Transverse colon (tissue), 4 donors: ENCODE measurements around the gene ZCCHC3.
"Not testable (repeated sequence)": the region's sequence is repeated elsewhere in the genome, so short reads cannot be mapped to it uniquely, and the experiment has no call there.

Source experiments
- POLR2A ChIP-seq: fragments of 450-650 bp; IDR thresholded peaks from one replicate; pipeline ENCODE4 v1.6.1; 2016; ENCODE audit warnings: antibody characterized with exemption, mild to moderate bottlenecking, moderate library complexity
- POLR2AphosphoS5 ChIP-seq, 3 donors: sonication (generic); formaldehyde crosslinking; IDR thresholded peaks; one replicate each; pipeline ENCODE4 v1.6.1; 2016; ENCODE audit warnings: antibody characterized with exemption in 3 of 3
- TF ChIP-seq, protein P1 (sequence below), 5 experiments: fragments of 200-600 bp in 3 of 5; fragments of 450-650 bp in 2 of 5; sonication (generic) in 3 of 5; IDR thresholded peaks; 1 replicate in 2 of 5; 2 replicates in 3 of 5; pipeline ENCODE4 v1.5.1; 2016 to 2017; ENCODE audit warnings: antibody characterized with exemption in 5 of 5, inconsistent platforms in 3 of 5, mild to moderate bottlenecking in 2 of 5, moderate library complexity in 1 of 5

DNA sequence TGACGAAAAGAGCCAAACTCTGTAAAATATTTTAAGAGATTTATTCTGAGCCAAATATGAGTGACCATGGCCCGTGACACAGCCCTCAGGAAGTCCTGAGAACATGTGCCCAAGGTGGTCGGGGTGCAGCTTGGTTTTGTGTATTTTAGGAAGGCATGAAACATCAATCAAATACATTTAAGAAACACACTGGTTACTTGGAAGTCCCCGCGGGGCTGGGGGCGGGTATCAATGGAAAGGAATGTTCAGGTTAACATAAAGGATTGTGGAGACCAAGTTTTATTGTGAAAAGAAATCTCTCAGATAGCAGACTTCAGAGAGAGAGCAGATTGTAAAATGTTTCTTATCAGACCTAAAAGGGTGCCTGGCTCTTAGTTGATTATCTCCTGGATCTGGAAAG, 43.9 kb upstream of the ZCCHC3 start:
- not testable (repeated sequence) for TF ChIP-seq POLR2AphosphoS5 (IDR thresholded peaks at IDR 0.05); POLR2A
- TF ChIP-seq, protein P1, sequence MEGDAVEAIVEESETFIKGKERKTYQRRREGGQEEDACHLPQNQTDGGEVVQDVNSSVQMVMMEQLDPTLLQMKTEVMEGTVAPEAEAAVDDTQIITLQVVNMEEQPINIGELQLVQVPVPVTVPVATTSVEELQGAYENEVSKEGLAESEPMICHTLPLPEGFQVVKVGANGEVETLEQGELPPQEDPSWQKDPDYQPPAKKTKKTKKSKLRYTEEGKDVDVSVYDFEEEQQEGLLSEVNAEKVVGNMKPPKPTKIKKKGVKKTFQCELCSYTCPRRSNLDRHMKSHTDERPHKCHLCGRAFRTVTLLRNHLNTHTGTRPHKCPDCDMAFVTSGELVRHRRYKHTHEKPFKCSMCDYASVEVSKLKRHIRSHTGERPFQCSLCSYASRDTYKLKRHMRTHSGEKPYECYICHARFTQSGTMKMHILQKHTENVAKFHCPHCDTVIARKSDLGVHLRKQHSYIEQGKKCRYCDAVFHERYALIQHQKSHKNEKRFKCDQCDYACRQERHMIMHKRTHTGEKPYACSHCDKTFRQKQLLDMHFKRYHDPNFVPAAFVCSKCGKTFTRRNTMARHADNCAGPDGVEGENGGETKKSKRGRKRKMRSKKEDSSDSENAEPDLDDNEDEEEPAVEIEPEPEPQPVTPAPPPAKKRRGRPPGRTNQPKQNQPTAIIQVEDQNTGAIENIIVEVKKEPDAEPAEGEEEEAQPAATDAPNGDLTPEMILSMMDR (IDR thresholded peaks at IDR 0.05): not testable (repeated sequence)
